Skin epidermis (tissue), 12 donors: Measurements from ENCODE around the gene ABTB1.

Experiments
- H3K27ac ChIP-seq, 21 experiments: fragments of 200-600 bp; sonication (generic) in 11 of 21; one replicate each; pipeline ENCODE4 v1.5.0; 2020; ENCODE audit warnings: mild to moderate bottlenecking in 3 of 21, inconsistent platforms in 2 of 21, moderate library complexity in 2 of 21
- H3K4me3 ChIP-seq, 7 experiments: fragments of 200-600 bp; sonication (generic) in 2 of 7; one replicate each; pipeline ENCODE4 v1.5.0; 2020; ENCODE audit warnings: inconsistent platforms in 2 of 7, mild to moderate bottlenecking in 2 of 7, moderate library complexity in 1 of 7

The ABTB1 gene

DNA sequence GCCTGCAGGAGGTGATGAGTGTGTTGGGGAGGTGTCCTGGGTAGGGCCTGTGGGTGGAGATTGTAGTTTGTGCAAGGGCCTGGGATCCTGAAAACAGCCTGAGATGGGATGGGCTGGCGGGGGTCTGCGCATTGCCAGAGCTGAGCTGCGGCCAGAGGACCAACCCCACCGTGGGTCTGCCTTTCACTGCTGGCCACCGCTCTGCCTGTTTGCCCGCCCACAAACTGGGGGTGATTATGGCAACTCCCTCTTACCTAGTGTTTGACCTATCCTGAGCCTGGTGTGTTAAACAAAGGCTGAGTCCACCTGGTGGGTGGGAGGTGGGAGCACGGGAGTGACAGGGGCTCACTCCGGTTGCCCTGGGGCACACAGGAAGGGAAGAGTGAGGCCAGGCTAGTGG lies 9.8 kb downstream of the ABTB1 start:
- no peak overlapping the region for H3K27ac ChIP-seq
- H3K4me3 ChIP-seq = no peak overlapping the region

DNA sequence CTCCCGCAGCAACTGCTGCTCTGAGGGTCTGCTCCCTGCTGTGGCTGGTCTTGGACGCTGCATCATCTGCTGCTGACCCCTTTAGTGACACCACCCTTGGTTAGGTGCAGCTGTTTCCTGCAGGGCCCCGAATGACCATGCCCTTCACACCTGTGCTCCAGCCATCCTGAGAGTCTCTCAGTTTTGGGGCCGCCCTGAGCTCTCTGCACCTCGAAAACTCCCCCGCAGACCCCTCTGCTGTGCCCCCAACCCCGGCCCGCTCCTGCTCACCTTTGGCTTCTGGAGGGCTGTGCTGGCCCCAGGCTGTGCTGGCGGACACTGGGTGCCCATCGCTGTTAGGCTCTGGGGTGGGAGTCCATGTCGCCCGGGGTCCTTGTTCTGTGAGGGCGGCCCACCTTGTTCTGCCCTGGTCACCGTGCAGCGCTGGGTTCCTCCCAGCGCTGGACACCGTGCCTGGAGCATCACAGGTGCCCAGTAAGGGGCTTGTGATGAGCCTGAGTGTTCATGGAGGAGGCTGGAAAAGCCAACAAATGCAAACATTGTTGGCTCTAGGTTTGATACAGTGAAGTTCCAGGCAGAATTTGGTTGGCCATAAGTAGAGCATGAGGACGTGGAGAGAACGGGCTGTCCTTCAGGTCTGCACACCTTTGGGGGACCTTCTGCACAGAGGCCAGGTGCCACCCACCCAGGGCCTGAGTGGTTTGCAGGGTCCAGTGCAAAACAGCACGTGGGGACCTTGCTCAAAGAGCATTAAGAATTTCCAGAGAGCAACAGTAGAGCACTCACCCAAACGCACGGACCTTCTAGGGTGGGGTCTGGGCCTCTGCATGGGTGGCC lies 12.3 kb downstream of the ABTB1 start:
- Histone ChIP-seq H3K4me3 (no peak overlapping the region), H3K27ac (no peak overlapping the region)

DNA sequence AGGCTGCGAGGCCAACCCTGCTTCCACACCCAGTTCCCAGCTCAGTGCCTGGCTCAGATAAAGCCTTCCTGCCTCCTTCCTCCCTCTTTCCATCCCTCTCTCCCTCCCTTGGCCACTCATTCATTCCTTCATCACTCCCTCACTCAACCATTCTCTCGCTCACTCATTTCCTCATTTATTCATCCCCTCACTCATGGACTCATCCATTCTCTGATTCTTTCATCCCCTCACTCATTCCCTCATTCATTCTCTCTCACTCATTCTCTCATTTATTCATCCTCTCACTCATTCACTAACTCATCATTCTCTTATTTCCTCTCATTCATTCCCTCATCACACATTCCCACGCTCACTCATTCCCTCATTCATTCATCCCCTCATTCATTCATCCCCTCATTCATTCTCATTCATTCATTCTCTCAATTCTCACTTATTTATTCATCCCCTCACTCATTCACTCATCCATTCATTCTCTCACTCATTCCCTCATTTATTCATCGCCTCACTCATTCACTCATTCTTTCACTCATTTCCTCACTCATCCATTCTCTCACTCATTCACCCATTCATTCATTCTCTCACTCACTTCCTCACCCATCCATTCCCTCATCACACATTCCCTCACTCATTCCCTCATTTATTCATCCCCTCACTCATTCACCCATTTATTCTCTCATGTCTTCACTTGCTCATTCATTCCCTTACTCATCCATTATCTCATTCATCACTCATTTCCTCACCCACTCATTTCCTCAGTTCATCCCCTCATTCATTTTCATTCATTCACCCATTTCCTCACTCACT lies 13.2 kb downstream of the ABTB1 start:
- H3K4me3 ChIP-seq = no peak overlapping the region
- no peak overlapping the region for H3K27ac ChIP-seq

DNA sequence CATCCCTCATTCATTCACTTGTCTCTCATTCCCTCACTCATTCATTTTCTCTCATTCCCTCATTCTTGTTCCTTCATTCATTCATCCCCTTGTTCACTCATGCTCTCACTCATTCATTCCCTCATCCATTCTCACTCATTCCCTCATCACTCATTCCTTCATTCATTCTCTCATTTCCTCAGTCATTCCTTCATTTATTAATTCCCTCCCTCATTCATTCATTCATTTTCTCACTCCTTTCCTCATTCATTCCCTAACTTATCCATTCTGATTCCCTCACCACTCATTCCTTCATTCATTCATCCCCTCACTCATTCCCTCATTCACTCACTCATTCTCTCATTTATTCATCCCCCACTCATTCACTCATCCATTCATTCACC lies 13.8 kb downstream of the ABTB1 start:
- Histone ChIP-seq H3K4me3 (no peak overlapping the region), H3K27ac (no peak overlapping the region)

DNA sequence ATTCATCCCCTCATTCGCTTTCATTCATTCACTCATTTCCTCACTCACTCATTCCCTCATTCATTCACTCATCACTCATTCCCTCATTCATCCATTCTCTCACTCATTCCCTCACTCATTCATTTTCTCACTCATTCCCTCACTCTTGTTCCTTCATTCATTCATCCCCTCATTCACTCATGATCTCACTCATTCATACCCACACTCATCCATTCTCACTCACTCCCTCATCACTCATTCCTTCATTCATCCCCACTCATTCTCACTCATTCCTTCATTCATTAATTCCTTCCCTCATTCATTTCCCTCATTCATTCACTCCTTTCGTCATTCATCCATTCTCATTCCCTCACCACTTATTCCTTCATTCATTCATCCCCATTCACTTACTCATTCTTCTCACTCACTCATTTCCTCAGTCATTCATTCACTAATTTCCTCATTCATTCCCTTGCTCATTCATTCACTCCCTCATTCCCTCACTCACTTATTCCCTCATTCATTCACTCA lies 14.5 kb downstream of the ABTB1 start:
- H3K27ac ChIP-seq = no peak overlapping the region
- no peak overlapping the region for H3K4me3 ChIP-seq

DNA sequence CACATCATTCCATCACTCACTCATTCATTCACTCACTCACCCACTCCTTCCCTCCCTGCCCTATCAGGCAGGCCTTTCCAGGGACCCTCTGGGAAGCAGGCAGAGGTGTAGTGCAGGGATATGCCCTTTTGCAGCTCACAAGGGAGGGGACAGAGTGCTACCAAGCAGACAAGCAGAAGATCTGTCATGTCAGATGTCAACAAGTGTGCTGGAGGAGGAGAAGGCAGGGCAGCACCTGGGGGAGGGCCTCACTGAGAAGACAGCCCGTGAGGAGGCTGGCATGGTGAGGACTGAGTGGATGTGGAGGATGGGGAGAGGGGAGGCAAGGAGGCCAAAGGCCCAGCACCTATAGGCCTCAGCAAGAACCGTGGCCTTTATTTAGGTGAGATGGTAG lies 15.3 kb downstream of the ABTB1 start:
- no peak overlapping the region for H3K27ac ChIP-seq
- H3K4me3 ChIP-seq = no peak overlapping the region

DNA sequence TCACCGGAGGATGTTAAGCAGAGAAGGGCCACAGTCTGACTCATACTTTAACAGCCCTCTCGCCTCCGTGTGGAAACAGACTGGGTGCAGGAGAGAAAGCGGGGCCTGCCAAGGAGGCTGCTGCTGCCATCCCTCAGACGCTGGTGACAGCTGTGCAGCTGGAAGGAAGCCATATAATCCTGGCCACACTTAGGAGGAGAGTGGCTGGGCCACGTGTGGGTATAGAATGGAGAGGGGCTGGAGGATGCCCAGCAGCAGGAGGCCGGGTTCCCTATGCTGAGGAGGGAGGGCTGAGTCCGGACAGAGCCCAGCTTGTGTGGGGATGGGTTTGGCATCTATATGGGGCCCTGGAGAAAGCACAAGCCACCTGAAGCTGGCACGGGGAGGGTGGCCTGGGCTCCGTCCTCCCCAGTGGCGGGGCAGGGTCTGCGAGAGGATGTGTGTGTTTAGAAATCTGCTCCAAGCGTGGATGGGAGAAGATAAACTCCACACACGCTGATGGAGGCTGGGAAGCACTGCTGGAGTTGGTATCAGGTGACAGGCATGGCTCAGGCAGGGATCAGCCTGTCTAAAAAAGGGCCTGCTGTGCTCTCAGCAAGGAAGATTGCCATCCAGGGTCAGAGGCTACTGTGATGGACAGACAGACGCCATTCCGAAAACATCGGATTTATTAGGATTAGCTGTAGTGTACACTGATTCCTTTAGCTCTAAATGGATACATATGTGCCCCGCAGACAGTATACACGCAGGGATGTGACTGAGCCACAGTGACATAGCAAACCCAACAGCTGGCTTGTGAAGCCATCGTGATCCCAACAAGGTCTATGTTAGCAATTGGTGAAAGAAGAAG lies 15.9 kb downstream of the ABTB1 start:
- no peak overlapping the region for H3K4me3 ChIP-seq
- H3K27ac ChIP-seq = no peak overlapping the region

DNA sequence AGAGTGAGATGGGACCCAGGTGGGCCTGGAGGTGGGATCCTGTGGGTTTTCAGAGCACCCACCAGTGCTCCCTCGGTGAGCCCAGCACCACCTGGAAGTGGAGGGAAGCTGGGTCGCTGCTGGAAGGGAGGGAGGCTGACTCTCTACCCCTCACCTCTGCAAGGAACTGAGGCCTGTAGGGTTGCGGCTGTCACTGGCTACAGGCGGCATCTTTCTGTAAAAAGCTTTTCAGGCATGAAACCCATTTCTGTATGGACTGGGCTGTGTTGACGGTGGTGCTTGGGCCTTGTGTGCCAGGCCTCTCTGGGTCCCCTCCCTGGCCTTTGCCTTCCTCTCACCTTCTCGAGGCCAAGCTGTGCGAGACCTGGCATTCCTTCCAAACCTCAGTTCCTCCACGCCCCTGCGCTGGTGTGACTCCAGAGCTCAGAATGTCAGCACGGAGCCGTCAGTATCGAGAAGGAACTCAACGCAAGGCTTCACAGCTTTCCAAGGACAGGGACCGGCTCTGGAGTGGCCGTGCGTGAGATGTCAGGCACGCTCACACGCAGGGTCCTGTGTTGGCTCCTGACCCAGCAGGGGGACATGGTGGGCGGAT lies 16.6 kb downstream of the ABTB1 start:
- Histone ChIP-seq H3K4me3 (no peak overlapping the region), H3K27ac (no peak overlapping the region)

DNA sequence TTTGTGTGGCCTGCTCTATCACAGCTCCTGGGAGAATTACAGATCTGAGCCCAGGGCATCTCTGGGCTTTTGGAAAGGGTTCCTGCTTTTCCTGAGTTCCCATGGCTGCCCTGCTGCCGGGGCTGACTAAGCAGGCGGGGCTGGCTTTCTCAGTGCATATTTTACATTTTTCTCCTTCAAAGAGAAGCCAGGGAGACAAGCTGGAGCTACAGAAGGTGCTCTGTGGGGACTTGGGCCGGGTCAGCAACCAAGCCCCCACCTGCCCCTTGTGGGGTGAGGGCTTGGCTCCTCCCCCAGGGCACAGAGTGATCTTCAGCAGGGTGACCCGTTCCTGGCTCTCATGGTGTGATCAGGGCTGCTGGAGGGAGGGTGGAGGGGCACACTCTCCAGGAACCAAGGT lies 17.4 kb downstream of the ABTB1 start:
- Histone ChIP-seq H3K27ac (peak overlapping the region in 8 of 21 experiments; percentile 20 to 64 (median 46)), H3K4me3 (no peak overlapping the region)

DNA sequence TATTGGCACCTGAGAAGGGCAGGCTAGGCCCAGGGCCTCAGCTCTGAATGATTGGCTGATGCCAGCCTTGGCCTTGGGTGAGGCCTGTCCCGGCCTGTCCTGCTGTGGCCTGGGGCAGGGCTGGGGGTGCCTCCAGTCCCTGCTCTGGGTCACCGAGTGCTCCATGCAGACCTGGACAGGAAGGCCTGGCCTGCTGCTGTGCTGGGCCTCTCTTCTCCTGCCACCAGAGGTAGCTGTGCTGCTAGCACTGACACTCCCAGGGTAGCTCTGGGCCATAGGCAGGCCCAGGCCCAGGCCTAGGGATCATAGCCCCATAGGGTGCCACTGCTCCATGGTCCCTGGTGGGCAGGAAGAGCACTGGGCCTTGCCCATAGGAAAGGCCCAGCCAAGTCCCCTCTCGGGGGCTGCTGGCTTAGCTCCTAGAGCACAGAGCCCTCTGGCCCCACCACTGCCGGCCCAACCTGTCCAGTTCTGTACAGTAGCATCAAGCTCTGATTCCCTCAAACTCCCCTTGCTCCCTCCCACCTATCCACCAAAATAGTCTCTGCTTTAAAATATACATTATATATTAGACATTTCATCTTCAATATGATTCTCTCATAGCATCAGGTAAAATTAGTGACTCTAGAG lies 18.2 kb downstream of the ABTB1 start:
- H3K4me3 ChIP-seq = no peak overlapping the region
- peak overlapping the region in 8 of 21 experiments; percentile 20 to 64 (median 46) for H3K27ac ChIP-seq

DNA sequence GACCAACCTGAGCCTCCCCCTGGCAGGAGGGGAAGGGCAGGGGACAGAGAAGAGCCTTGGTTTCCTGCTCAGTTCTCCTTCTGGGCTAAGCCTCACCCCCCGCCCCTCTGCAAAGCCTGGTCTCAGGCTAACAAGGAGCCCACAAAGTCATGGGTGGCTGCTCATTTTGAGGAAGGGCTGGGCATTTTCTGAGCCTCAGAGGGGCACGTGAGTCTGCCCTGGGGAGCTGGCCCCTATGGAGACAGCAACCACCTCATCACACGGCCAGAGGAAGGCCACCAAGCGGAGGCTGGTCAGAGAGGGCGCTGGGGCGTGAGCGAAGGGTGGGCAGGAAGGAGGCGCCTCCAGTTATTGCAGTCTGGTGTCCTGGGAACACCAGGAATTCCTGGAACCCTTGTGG lies 18.7 kb downstream of the ABTB1 start:
- no peak overlapping the region for H3K4me3 ChIP-seq
- no peak overlapping the region for H3K27ac ChIP-seq

DNA sequence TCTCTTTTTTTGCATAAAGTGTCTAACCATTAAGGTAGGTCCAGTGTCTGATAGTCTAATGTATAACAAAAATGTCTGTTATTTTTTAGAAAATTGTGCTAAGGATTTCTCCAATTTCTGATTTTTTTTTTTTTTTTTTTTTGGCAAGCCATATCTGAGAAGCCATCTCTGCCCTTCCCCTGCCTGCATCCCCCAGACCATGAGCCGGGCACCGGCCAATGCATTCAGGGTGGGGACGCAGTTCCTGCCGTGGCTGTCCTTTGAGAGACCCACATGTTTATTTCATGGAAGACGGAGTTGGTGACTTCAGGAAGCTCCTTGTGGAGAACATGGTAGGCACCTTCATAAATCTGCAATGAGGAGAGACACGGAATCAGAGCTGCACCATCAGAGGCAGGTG lies 19.2 kb downstream of the ABTB1 start:
- Histone ChIP-seq H3K4me3 (no peak overlapping the region), H3K27ac (no peak overlapping the region)

DNA sequence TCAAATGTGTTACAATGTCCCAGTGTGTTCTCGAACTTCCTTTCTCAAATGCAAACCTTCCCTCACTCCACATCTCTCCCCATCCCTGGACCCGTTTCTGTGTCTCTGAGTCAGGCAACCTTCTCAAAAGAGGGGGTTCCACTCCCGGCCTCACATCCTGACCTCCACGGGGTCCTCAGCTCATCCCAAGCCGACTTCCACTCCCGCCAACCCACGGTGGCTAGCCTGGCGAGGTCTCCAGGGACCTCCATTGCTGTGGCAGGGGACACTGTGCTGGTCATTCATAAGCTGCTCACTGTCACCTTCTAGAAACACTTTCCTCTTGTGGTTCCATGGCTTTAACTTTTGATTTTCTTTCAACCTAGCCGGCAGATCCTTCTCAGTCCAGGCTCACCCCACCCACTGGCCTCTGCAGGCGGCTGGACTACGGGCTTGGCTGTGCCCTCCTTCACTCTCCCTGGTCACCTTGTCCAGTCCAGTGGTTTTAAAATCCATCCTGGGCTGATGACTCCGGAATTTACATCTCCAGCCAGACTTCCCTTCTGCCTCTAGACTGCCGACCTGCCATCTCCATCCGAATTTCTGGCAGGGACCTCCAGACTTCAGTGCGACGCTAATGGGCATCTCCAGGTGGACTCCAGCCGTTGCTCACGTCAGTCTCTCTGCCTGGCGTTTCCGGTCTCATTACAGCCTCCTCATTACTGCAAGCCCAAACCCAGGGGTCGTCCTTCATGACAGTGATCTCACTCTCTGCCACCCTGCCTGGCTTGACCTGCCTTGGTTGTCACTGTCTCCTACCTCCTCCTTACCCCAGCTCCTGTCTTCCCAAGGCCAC lies 20.0 kb downstream of the ABTB1 start:
- Histone ChIP-seq H3K4me3 (no peak overlapping the region), H3K27ac (no peak overlapping the region)

DNA sequence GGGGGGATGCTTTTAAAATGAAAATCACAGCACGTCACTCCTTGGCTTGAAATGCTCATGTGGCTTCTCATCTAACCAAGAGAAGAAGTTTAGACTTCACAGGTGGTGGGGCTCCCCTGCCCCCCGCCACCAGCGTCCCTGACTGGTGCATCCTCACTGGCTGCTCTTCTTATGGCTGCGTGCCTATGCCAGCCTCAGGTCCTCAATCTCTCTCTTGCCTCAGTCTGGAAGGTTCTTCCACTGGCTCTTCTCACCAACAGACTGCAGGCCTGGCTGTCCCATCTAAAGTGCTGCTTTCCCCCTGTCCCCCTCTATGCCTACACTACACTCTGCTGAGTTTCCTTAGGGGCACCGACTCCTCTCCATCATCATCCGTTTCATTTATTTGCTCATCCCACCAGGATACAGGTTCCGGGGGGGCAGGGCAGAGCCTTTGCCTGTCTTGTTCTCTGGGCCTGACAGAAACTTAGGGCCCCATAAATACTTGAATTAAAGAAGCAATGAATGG lies 20.6 kb downstream of the ABTB1 start:
- H3K4me3 ChIP-seq = no peak overlapping the region
- no peak overlapping the region for H3K27ac ChIP-seq

DNA sequence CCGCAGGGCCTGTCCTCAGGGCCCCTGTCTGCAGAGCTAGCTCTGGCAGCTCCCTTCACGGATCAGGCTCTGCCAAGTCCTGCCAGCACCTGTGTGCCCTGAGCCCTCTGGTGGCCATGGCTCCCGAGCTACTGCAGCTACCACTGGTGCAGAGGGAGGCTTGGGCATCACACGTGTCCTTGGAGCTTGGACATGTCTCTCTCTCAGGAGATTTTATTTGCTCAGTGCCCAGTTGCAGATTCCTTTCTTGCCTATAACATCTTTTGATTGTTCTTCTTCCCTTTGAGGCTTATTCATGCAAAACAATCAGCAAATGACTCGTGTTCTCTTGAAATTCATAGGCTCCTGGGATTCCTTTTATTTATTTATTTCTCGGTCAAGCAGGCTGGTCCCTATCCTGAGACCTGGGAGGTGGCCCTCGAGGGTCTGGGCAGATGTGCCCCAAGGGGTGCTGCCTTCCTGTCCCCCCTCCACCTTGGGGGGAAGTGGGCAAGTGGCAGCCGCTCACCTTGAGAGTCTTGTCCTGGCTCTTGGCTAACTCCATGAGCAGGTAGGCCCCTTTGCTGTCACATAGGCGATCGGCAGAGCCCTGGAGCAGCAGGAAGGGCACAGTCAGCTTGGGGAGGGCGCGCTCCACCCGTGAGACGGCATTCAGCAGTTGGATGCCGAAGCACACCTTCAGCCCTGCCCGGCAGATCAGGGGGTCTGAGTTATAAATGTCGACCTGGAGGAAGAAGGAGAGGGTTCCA lies 21.9 kb downstream of the ABTB1 start:
- H3K27ac ChIP-seq = no peak overlapping the region
- H3K4me3 ChIP-seq = no peak overlapping the region

DNA sequence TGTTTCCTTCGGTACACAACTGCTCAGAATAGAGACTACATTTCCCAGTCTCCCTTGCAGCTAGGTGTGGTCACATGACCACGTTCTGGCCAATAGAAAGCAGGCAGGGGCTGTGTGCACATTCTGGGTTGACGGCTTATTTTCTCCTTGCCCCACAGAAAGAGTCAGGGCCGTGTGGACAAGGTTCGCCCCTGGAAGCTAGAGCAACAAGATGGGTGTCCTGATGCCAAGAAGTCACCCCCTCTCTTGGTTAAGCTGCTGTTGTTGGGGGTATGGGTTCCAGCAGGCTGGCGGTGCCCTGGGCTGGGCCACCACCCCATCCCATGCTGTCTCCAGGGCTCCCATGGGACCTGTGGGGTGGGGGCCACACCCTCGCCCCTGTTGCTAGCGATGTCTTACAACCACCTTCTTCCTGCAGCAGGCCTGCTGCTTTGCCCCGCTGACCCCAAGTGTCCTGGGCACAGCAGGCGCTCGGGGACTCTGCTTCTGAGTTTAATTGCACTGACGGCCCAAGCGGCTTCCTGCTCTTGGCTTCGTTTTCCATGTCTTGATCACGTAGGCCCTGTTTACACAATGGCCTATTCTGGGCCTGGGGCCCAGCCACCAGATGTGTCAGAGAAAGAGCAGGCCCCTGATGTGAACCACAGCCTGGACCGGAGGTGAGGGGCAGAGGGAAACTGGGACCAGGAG lies 24.9 kb downstream of the ABTB1 start:
- Histone ChIP-seq H3K27ac (peak overlapping the region in 19 of 21 experiments; percentile 6 to 87 (median 71)), H3K4me3 (no peak overlapping the region)

DNA sequence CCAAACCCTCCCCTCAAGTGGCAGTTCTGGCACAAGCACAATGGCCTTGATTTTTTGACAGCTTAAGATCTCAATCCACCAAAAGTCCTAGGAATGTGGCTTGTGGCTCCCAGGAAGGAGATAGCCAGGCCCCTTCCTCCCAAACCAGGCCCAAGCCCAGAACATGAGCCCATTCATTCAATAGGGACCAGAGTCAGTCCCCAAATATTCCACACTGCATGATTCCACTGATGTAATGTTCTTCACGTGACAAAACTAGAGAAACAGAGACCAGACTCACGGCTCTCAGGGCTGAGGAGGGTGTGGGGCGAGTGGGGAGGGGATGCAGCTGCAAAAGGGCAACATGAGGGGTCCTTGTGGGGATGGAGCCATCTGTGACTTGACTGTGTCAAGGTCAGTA lies 25.5 kb downstream of the ABTB1 start:
- H3K27ac ChIP-seq = peak overlapping the region in 20 of 21 experiments; percentile 6 to 87 (median 69)
- no peak overlapping the region for H3K4me3 ChIP-seq
